Frontal cortex (tissue), 4 donors: ENCODE measurements around the gene TENM4. TPM values are rescaled to one million over a fixed set of nuclear protein-coding genes. Genes with fewer than 3 reads are reported as not detected.

Source experiments
- DNase-seq, 2 donors: peaks; one replicate each; pipeline ENCODE4 v3.0.0; 2012; ENCODE audit warnings: low spot score in 2 of 2
- FAIRE-seq: peaks from 2 replicates; lab custom pipeline; 2012; peaks lifted over from hg19 to GRCh38; lab: Jason Lieb, UNC
- total RNA-seq: library from RNA; depleted of rRNA; stranded (reverse); fragments of >200 nt; gene quantifications from one replicate; pipeline ENCODE4 v1.2.3, GENCODE V29; 2014
- donor health status: control.
- donor health status: control.
- donor health status: control.

Gene TENM4
- total RNA-seq, 1 donor from 2014 or later = 55.0 TPM

- DNase-seq (no peak), FAIRE-seq (no peak)
Observed at GRCh38 chr11:79423736-79424135, 17.1 kb downstream of the TENM4 start.

GRCh38 chr11:79422866-79423265 is 18.0 kb downstream of the TENM4 start:
- DNase-seq = no peak
- no peak for FAIRE-seq

- DNase-seq = no peak
- no peak for FAIRE-seq
Observed at GRCh38 chr11:79421820-79422219, 19.0 kb downstream of the TENM4 start.

GRCh38 chr11:79419120-79419519 is 21.7 kb downstream of the TENM4 start:
- no peak for FAIRE-seq
- DNase-seq = no peak

GRCh38 chr11:79418241-79418640 is 22.6 kb downstream of the TENM4 start:
- FAIRE-seq (no peak), DNase-seq (no peak)

GRCh38 chr11:79417069-79417920 is 23.5 kb downstream of the TENM4 start:
- no peak for DNase-seq
- no peak for FAIRE-seq

- DNase-seq (no peak), FAIRE-seq (no peak)
Observed at GRCh38 chr11:79415912-79416311, 24.9 kb downstream of the TENM4 start.

GRCh38 chr11:79415411-79415810 is 25.4 kb downstream of the TENM4 start:
- no peak for FAIRE-seq
- no peak for DNase-seq

GRCh38 chr11:79414644-79415317 is 26.0 kb downstream of the TENM4 start:
- no peak for DNase-seq
- FAIRE-seq = no peak

- FAIRE-seq (no peak), DNase-seq (no peak)
Observed at GRCh38 chr11:79414041-79414440, 26.8 kb downstream of the TENM4 start.

- FAIRE-seq = no peak
- peak in 1 of 2 donors; percentile 46 for DNase-seq
Observed at GRCh38 chr11:79413268-79413667, 27.6 kb downstream of the TENM4 start.

- FAIRE-seq = no peak
Observed at GRCh38 chr11:79412761-79413160, 28.1 kb downstream of the TENM4 start.

GRCh38 chr11:79409330-79409729 is 31.5 kb downstream of the TENM4 start:
- FAIRE-seq (no peak), DNase-seq (no peak)

More at GRCh38 chr11:79412761-79413160, 28.1 kb downstream of the TENM4 start:
- DNase-seq = no peak

- no peak for DNase-seq
- no peak for FAIRE-seq
Observed at GRCh38 chr11:79406376-79406775, 34.5 kb downstream of the TENM4 start.

- FAIRE-seq = no peak
Observed at GRCh38 chr11:79404806-79405205, 36.0 kb downstream of the TENM4 start.

GRCh38 chr11:79404325-79404724 is 36.5 kb downstream of the TENM4 start:
- DNase-seq (no peak), FAIRE-seq (no peak)

More at GRCh38 chr11:79404806-79405205, 36.0 kb downstream of the TENM4 start:
- no peak for DNase-seq

GRCh38 chr11:79403839-79404238 is 37.0 kb downstream of the TENM4 start:
- DNase-seq = no peak
- no peak for FAIRE-seq

- DNase-seq (no peak), FAIRE-seq (no peak)
Observed at GRCh38 chr11:79402912-79403311, 37.9 kb downstream of the TENM4 start.

GRCh38 chr11:79400717-79401330 is 40.0 kb downstream of the TENM4 start:
- no peak for DNase-seq

GRCh38 chr11:79400206-79400605 is 40.6 kb downstream of the TENM4 start:
- DNase-seq (no peak), FAIRE-seq (no peak)

More at GRCh38 chr11:79400717-79401330, 40.0 kb downstream of the TENM4 start:
- FAIRE-seq = no peak

- no peak for DNase-seq
- FAIRE-seq = no peak
Observed at GRCh38 chr11:79397252-79397651, 43.6 kb downstream of the TENM4 start.
